ENCODE measurements around the gene GTF2I.
A peak's percentile ranks its signal among the peaks of the same experiment; 100 is the strongest.
"Not testable (repeated sequence)": the region's sequence is repeated elsewhere in the genome, so short reads cannot be mapped to it uniquely, and the experiment has no call there.

Gene GTF2I

DNA sequence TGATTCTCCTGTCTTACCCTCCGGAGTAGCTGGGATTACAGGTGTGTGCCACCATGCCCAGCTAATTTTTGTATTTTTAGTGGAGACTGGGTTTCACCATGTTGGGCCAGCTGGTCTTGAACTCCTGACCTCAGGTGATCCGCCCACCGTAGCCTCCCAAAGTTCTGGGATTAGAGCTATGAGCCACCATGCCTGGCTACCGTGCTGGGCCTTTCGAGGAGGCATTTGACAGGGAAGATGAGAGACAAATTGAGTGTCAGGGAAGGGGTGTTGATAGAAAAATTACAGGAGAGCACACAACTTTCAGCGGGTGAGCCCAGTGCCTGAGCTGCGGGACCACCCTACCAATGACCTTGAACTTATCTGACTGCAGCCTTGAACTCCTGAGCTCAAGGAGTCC, 112.5 kb downstream of the GTF2I start:
- not testable (repeated sequence) for DNase-seq (ENCODE audit: extremely low read depth, low read depth); H3K4me3 ChIP-seq (replicated peaks; ENCODE audit: low read depth, low read length)

DNA sequence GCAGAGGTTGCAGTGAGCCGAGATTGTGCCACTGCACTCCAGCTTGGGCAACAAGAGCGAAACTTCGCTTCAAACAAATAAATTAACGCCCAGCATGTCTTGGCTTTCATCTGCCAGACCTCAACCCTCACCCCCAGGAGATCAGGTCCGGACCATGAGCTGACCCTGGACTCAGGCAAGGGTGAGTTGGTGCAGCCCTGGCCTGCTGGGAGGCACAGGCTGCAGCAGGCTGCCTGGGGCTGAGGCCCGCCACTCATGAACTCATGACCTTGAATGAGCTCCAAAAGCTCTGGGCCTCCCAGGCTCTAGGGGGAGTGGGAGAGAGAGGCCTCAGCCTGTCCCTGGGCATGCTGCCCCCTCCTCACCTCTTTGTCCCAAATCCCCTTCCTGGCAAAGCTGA, 114.6 kb downstream of the GTF2I start:
- H3K4me3 ChIP-seq (replicated peaks; ENCODE audit: low read depth, low read length); DNase-seq (ENCODE audit: extremely low read depth, low read depth): not testable (repeated sequence)

DNA sequence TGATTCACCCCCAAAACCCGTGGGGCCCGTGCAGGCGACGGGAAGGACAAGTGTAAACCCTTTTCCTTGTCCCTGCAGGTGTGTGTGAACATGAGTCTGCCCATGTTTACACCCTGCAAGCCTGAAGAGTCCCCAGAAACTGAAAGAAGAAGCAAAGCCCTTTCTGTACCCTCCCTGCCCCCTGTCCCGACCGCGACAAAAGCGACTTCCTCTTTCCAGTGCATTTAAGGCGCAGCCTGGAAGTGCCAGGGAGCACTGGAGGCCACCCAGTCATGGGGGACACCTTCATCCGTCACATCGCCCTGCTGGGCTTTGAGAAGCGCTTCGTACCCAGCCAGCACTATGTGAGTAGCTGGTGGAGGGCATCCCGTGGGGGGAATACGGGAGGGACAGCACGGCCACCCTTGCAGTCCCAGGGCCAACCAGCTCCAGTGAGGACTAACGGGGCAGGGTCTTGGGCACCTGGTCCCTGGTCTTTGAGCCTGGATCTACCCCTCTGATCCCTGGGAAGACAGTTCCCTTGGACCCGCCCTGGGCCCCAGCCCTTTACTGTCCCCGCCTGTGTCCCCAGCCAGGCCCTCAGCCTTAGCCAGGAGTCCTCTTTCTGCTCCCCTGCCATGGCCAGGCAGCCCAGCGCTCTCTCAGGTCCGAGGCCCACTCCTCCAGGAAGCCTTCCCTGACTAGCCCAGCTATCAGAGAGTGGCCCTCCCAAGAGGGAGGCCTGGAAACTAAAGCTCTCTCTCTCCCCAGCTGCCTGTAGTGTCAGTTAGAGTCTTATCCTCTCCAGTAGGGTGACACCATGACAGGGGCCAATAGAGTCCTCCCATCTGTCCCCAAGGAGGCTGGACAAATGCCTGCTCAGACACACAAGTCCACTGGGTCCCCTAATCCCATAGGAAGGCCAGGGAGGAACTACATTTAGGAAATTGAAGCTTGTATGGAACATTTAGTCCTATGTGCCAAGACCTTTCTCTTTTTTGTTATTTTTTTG, 116.5 kb downstream of the GTF2I start, which contains the start of gene NCF1:
Gene NCF1 (plus strand): TSS at position 252 of the 991 bp plus-strand sequence. CDS start 21 bp downstream, at position 273.
- not testable (repeated sequence) for DNase-seq (ENCODE audit: extremely low read depth, low read depth); H3K4me3 ChIP-seq (replicated peaks; ENCODE audit: low read depth, low read length)

DNA sequence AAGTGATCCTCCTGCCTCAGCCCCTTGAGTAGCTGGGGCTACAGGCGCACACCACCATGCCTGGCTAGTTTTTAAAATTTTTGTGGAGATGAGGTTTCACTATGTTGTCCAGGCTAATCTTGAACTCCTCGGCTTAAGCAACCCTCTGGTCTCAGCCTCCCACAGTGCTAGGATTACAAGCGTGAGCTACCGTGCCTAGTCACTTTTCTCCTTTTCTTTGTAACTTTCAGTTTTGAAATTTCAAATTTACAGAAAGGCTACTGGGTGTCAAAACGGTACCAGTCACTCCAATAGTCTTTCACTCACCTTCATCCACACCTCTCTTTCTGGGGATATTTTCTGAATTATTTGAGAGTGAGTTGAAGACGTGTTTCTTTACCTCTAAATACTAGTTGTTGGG, 117.6 kb downstream of the GTF2I start:
- not testable (repeated sequence) for DNase-seq (ENCODE audit: extremely low read depth, low read depth); H3K4me3 ChIP-seq (replicated peaks; ENCODE audit: low read depth, low read length)

DNA sequence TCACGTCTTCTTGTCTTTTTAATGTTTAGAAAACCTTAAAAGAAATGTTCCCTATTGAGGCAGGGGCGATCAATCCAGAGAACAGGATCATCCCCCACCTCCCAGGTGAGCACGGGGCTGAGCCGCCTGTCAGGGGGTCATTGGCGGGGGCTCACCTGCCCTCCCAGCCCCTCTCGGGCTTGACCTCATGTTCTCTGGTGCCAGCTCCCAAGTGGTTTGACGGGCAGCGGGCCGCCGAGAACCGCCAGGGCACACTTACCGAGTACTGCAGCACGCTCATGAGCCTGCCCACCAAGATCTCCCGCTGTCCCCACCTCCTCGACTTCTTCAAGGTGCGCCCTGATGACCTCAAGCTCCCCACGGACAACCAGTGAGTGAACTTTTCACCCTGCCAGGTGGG, 121.5 kb downstream of the GTF2I start:
- DNase-seq (ENCODE audit: extremely low read depth, low read depth); H3K4me3 ChIP-seq (replicated peaks; ENCODE audit: low read depth, low read length): not testable (repeated sequence)

DNA sequence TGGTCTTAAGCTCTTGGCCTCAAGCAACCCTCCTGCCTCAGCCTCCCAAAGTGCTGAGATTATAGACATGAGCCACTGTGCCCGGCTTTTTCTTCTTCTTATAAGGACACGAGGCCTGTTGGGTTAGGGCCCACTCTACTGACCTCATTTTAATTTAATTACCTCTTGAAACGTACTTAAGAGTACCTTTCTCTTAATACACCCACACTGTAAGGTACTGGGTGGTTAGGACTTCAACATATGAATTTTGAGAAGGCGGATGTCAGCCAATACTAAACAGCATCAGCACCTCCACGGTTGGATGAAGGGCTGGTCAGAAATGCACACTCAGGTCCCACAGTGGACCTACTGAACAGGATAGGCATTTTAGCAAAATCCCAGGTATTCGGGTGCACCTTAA, 124.2 kb downstream of the GTF2I start:
- H3K4me3 ChIP-seq (replicated peaks; ENCODE audit: low read depth, low read length); DNase-seq (ENCODE audit: extremely low read depth, low read depth): not testable (repeated sequence)

DNA sequence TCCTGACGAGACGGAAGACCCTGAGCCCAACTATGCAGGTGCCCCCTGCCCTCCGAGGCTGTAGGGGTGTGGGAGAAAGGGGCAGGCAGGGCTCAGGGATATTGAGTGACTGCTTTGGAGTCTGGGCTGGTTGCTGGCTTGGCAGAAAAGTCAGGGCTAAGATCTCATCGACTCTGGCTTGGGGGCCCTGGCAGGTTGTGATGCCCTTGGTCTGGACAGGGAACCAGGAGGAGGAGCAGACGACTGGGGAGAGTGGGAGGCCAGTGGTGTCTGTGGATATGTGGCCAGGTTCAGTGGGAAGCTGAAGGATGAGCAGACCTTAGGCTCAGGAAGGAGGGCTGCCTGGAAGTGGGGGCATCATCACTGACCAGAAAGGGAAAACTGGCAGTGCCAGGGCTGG, 126.1 kb downstream of the GTF2I start:
- DNase-seq (ENCODE audit: extremely low read depth, low read depth); H3K4me3 ChIP-seq (replicated peaks; ENCODE audit: low read depth, low read length): not testable (repeated sequence)

DNA sequence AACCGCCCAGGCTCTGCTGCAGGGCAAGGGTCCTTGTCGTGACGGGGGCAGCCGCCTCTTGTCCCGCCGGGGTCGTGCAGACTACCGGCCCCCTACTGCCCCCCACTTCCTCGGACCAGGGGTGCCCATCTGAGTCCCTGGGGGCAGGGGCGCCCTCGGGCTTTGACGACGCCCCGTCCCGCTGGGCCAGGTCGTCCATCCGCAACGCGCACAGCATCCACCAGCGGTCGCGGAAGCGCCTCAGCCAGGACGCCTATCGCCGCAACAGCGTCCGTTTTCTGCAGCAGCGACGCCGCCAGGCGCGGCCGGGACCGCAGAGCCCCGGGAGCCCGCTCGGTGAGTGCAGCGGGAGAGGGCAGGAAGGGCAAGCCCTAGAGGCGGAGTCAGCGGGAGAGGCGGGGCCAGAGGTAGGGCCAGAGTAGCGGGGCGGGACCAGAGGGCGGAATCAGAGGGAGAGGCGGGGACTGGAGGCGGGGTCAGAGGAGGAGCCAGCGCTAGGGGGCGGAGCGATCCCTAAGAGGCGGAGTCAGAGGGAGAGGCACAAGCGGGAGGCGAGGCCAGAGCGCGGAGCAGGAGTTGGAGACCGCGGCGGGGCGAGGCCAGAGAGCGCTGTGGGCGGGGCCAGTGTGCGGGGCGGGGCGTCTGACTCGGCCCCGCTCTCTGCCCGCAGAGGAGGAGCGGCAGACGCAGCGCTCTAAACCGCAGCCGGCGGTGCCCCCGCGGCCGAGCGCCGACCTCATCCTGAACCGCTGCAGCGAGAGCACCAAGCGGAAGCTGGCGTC, 131.0 kb downstream of the GTF2I start:
- peak overlapping the region; percentile 20; the same call in 1 of the 2 replicates for H3K4me3 ChIP-seq (replicated peaks; ENCODE audit: low read depth, low read length)
- DNase-seq (ENCODE audit: extremely low read depth, low read depth): not testable (repeated sequence)

DNA sequence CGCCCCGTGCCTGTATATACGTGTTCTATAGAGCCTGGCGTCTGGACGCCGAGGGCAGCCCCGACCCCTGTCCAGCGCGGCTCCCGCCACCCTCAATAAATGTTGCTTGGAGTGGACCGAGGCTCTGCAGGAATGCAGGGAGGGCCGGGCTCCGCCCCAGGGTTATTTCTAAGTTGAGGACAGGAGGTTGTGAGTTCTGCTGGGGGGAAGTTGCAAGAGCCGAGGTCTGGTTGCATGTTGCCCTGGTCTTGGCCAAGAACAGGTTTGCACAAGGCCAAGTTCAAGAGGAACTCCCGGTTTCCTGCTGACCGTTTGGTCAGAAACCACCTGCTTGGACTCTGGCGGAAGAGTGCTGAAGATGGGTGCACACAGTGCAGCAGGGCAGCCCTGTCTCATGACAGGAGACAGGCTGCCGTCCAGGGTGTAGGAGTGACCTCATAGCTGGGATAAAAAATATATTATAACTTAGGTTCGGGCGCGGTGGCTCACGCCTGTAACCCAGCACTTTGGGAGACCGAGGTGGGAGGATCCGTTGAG, 131.8 kb downstream of the GTF2I start:
- not testable (repeated sequence) for H3K4me3 ChIP-seq (replicated peaks; ENCODE audit: low read depth, low read length); DNase-seq (ENCODE audit: extremely low read depth, low read depth)

DNA sequence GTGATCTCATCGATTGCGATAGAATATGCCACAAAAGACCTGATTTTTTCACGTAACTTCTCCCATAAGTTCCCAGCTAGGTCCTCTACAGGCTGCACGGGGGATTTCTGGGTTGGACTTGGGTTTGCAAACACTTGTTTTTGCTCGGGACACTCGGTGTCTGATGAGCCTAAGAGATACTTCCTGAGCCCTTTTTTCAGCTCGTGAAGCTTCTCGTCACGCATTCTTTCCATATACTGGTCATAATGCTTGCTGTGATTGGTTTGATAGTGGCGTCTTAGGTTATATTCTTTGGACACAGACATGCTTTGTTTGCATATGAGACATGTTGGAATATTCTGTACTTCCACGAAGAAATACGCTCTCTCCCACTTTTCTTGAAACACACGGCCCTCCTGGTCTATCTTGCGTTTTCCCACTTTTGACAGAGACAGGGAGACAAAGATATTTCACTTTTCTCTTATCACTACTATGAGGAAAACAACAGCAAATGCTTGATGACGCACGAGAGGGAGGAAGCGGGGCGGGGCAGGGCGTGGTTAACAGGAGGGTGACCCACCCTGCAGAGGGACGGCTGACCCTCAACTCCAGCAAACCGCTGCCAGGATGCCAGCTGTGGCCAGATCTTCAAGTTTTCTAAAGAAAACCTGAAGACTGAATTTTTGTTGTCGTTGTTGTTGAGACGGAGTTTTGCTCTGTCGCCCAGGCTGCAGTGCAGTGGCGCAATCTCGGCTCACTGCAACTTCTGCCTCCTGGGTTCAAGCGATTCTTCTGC, 140.5 kb downstream of the GTF2I start:
- not testable (repeated sequence) for H3K4me3 ChIP-seq (replicated peaks; ENCODE audit: low read depth, low read length); DNase-seq (ENCODE audit: extremely low read depth, low read depth)

DNA sequence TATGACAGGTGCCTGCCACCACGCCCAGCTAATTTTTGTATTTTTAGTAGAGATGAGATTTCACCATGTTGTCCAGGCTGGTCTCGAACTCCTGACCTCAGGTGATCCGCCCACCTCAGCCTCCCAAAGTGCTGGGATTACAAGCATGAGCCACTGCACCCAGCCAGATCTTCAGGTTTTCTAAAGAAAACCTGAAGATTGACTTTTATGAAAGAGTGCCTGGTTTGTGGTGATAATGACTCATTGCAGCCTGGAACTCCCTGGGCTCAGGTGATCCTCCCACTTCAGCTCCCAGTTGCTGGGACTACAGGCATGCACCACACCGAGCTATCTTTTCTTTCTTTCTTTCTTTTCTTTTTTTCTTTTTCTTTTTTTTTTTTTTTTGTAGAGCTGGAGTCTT, 141.1 kb downstream of the GTF2I start:
- not testable (repeated sequence) for DNase-seq (ENCODE audit: extremely low read depth, low read depth); H3K4me3 ChIP-seq (replicated peaks; ENCODE audit: low read depth, low read length)
